Measurements from ENCODE around the gene EPB42. TPM values are rescaled to one million over a fixed set of nuclear protein-coding genes. Genes with fewer than 3 reads are reported as not detected.

EPB42 gene
- total and polyA plus RNA-seq, 2 of the 4 experiments (the other 2 are of a cell fraction): not detected

- in situ Hi-C loops (cut with MboI; ENCODE audit: low sequenced_read_pairs): no loop called here
- peak overlapping the region; percentile 32 for H2AFZ ChIP-seq (replicated peaks; ENCODE audit: low read length, poor library complexity)
- no peak overlapping the region for H2BK120ac ChIP-seq (ENCODE audit: low read depth, low read length)
- H3K14ac ChIP-seq (replicated peaks; ENCODE audit: low read depth, low read length): no peak overlapping the region
- ATAC-seq (ENCODE audit: low read depth) (no peak), DNase-seq (no peak)
- H3K23ac ChIP-seq (ENCODE audit: low read depth, low read length): no peak overlapping the region
- no peak overlapping the region for H3K56ac ChIP-seq (ENCODE audit: extremely low read depth, insufficient read depth, low read length)
- no peak overlapping the region for H2BK20ac ChIP-seq (ENCODE audit: low read depth, low read length)
- H4K20me1 ChIP-seq (ENCODE audit: insufficient read depth, low read length): no peaks in the 10 kb centered on the region
- TF ChIP-seq RAD21 (IDR thresholded peaks at IDR 0.05; ENCODE audit: low read length): no peak
- no peak for TF ChIP-seq RFX5 (IDR thresholded peaks at IDR 0.05; ENCODE audit: low read depth, low read length)
- no peak for TF ChIP-seq BHLHE40 (IDR thresholded peaks at IDR 0.05; ENCODE audit: low read depth, low read length)
- no peak for TF ChIP-seq MAZ (IDR thresholded peaks at IDR 0.05; ENCODE audit: borderline replicate concordance, low read depth, low read length)
- TF ChIP-seq MXI1 (IDR thresholded peaks at IDR 0.05; ENCODE audit: borderline replicate concordance, low read depth, low read length): no peak
- TF ChIP-seq MAFK (IDR thresholded peaks at IDR 0.05; ENCODE audit: low read depth, low read length): no peak
- no peak for TF ChIP-seq CTCF (conservative IDR thresholded peaks at IDR 0.05; ENCODE audit: low read depth, low read length)
- TF ChIP-seq CHD1 (IDR thresholded peaks at IDR 0.05; ENCODE audit: low read depth, low read length): no peak
- no peak for TF ChIP-seq CEBPB (IDR thresholded peaks at IDR 0.05; ENCODE audit: low read depth, low read length)
- TF ChIP-seq RCOR1 (IDR thresholded peaks at IDR 0.05; ENCODE audit: insufficient replicate concordance, low read length): no peak
- no peak for TF ChIP-seq POLR2A (IDR thresholded peaks at IDR 0.05; ENCODE audit: low read depth, low read length)
- no peak for TF ChIP-seq SMC3 (IDR thresholded peaks at IDR 0.05; ENCODE audit: low read depth, low read length)
- no peak for TF ChIP-seq ELK1 (IDR thresholded peaks at IDR 0.05; ENCODE audit: borderline replicate concordance, low read depth, low read length)
- TF ChIP-seq USF2 (IDR thresholded peaks at IDR 0.05; ENCODE audit: low read depth, low read length): no peak
- no peak for TF ChIP-seq FOS (IDR thresholded peaks at IDR 0.05; ENCODE audit: low read depth, low read length)
- TF ChIP-seq NFE2L2 (IDR thresholded peaks at IDR 0.05; ENCODE audit: low read depth, low read length): no peak
- no peak overlapping the region for H3K9ac ChIP-seq (ENCODE audit: low read depth, low read length)
- H2BK5ac ChIP-seq (ENCODE audit: low read depth, low read length, poor library complexity, severe bottlenecking): no peak overlapping the region
- no peak overlapping the region for H3K4ac ChIP-seq (ENCODE audit: low read depth, low read length)
- H4K8ac ChIP-seq (ENCODE audit: low read depth in 2 of 2, low read length in 2 of 2): no peak overlapping the region
- no peak overlapping the region for H2AK5ac ChIP-seq (ENCODE audit: low read depth, low read length)
- intact Hi-C loops (cut with micrococcal nuclease): no loop called here
- BruUV-seq (replicated peaks): no TSS peak
- POLR2A ChIA-PET (ENCODE audit: unreplicated experiment): no interaction called here
- CTCF ChIA-PET: no interaction called here
- no peak overlapping the region for H4K5ac ChIP-seq (ENCODE audit: low read depth, low read length)
- no peak overlapping the region for H2BK15ac ChIP-seq (ENCODE audit: low read depth, low read length)
- no peaks in the 10 kb centered on the region for H3K9me3 ChIP-seq (ENCODE audit: control insufficient read depth, insufficient read depth, low read length)
- H3K36me3 ChIP-seq (ENCODE audit: control insufficient read depth, insufficient read depth, low read length): no peaks in the 10 kb centered on the region
- H3K4me1 ChIP-seq (ENCODE audit: control insufficient read depth, insufficient read depth, low read length): no peaks in the 10 kb centered on the region
- 40% methylated on average over 1 of the region's 5 CpGs; no CpG with 5 or more reads in 1 of the 2 experiments for WGBS, 2 experiments (ENCODE audit: extremely low coverage in 2 of 2, insufficient read length in 1 of 2)
- no peaks in the 10 kb centered on the region for H3K9me1 ChIP-seq (ENCODE audit: insufficient read depth, low read length)
- H3K4me3 ChIP-seq (ENCODE audit: insufficient read depth, low read depth, low read length): no peak overlapping the region
- no peak overlapping the region for H2AK9ac ChIP-seq (replicated peaks; ENCODE audit: low read depth, low read length, poor library complexity)
- peaks cover 58% of the 10 kb centered on the region for H3K27me3 ChIP-seq (ENCODE audit: control insufficient read depth, insufficient read depth, low read length)
- H4K91ac ChIP-seq (ENCODE audit: insufficient read depth, low read depth, low read length): no peak overlapping the region
- H3K4me2 ChIP-seq (ENCODE audit: low read depth, low read length): no peak overlapping the region
- no peak overlapping the region for H3K18ac ChIP-seq (ENCODE audit: low read depth, low read length)
- dilution Hi-C loops (cut with HindIII; ENCODE audit: low sequenced_read_pairs, unreplicated experiment): no loop called here
- H3K79me1 ChIP-seq (ENCODE audit: low read depth in 1 of 2, low read length in 2 of 2): no peaks in the 10 kb centered on the region
- H3K27ac ChIP-seq (ENCODE audit: insufficient read depth, low read length): no peak overlapping the region
These were observed 7.4 kb downstream of the EPB42 start for GRCh38 chr15:43213466-43213865.

Data from IMR-90 (cell line).